HL-60 (cell line): ENCODE data around the gene KDM6A.

Source experiments
- CTCF ChIP-seq: IDR thresholded peaks from one replicate; pipeline ENCODE4 v1.5.1; 2011; ENCODE audit warnings: low read length, control low read depth, inconsistent platforms; ENCODE audit not compliant: insufficient read depth
- GABPA ChIP-seq: IDR thresholded peaks from 2 replicates; pipeline ENCODE4 v1.6.1; 2012; ENCODE audit warnings: low read depth
- POLR2AphosphoS5 ChIP-seq: IDR thresholded peaks from 2 replicates; pipeline ENCODE4 v1.6.1; 2012; ENCODE audit warnings: low read depth
- REST ChIP-seq: IDR thresholded peaks from 2 replicates; pipeline ENCODE4 v1.6.1; 2012; ENCODE audit warnings: low read depth; ENCODE audit not compliant: insufficient replicate concordance

GRCh38 chrX:44899946-44900345, 27.0 kb downstream of the KDM6A start:
- no peak for TF ChIP-seq CTCF
- TF ChIP-seq POLR2AphosphoS5: no peak
- no peak for TF ChIP-seq REST
- TF ChIP-seq GABPA: no peak
